GM23338 (cell line): ENCODE results near the gene ERMARD. TPM values are rescaled to one million over a fixed set of nuclear protein-coding genes. Genes with fewer than 3 reads are reported as not detected.

Experiments
- ATAC-seq: fragments of 200-7000 bp; cut with Tn5 transposase; 3 replicates; pipeline ENCODE4 v1.9.1; 2020
- DNase-seq: peaks from one replicate; pipeline ENCODE4 v3.0.0-alpha.2; 2015; ENCODE audit warnings: low spot score
- H2AFZ ChIP-seq: fragments of 200-600 bp; sonication (generic); 2 replicates; pipeline ENCODE4 v1.8.0; 2016; ENCODE audit warnings: antibody characterized with exemption, mild to moderate bottlenecking, moderate library complexity
- H3F3A ChIP-seq: fragments of 200-600 bp; sonication (generic); replicated peaks from 2 replicates; pipeline ENCODE4 v1.8.0; 2017; ENCODE audit warnings: antibody characterized with exemption, mixed run types, low read depth
- H3K27ac ChIP-seq: fragments of 200-600 bp; sonication (generic); 2 replicates; pipeline ENCODE4 v1.6.1; 2016; ENCODE audit warnings: low read depth
- H3K27me3 ChIP-seq: fragments of 200-600 bp; sonication (generic); 2 replicates; pipeline ENCODE4 v1.8.0; 2016; ENCODE audit warnings: mild to moderate bottlenecking, mixed run types, moderate library complexity; ENCODE audit not compliant: insufficient read depth
- H3K36me3 ChIP-seq: fragments of 200-600 bp; sonication (generic); 2 replicates; pipeline ENCODE4 v1.8.0; 2016; ENCODE audit warnings: mild to moderate bottlenecking; ENCODE audit not compliant: insufficient read depth
- H3K4me1 ChIP-seq: fragments of 200-600 bp; sonication (generic); 2 replicates; pipeline ENCODE4 v1.8.0; 2016; ENCODE audit warnings: mild to moderate bottlenecking, moderate library complexity; ENCODE audit not compliant: insufficient read depth
- H3K4me2 ChIP-seq: fragments of 200-600 bp; sonication (generic); 2 replicates; pipeline ENCODE4 v1.7.1; 2017; ENCODE audit warnings: mixed run types
- H3K4me3 ChIP-seq: fragments of 200-600 bp; sonication (generic); 2 replicates; pipeline ENCODE4 v1.6.1; 2016; ENCODE audit warnings: mixed run types
- H3K79me2 ChIP-seq: fragments of 200-600 bp; sonication (generic); replicated peaks from 2 replicates; pipeline ENCODE4 v1.8.0; 2017; ENCODE audit warnings: mild to moderate bottlenecking; ENCODE audit not compliant: insufficient read depth
- H3K9me2 ChIP-seq: fragments of 200-600 bp; sonication (generic); 2 replicates; pipeline ENCODE4 v1.8.0; 2017; ENCODE audit not compliant: insufficient read depth
- H4K20me1 ChIP-seq: fragments of 200-600 bp; sonication (generic); replicated peaks from 2 replicates; pipeline ENCODE4 v1.8.0; 2017; ENCODE audit warnings: mild to moderate bottlenecking; ENCODE audit not compliant: insufficient read depth
- H3K27ac Mint-ChIP-seq: 2 replicates; pipeline ENCODE4 v1.8.0; 2020; ENCODE audit warnings: inconsistent platforms, mild to moderate bottlenecking, moderate library complexity, mixed read lengths
- H3K27me3 Mint-ChIP-seq: 3 replicates; pipeline ENCODE4 v1.8.0; 2022; ENCODE audit warnings: low read depth, mild to moderate bottlenecking, moderate library complexity, mixed read lengths, inconsistent platforms; ENCODE audit not compliant: insufficient read depth, poor library complexity
- H3K36me3 Mint-ChIP-seq: 3 replicates; pipeline ENCODE4 v1.8.0; 2021; ENCODE audit warnings: low read depth, mild to moderate bottlenecking, inconsistent platforms, moderate library complexity, mixed read lengths
- H3K4me1 Mint-ChIP-seq: 3 replicates; pipeline ENCODE4 v1.8.0; 2020; ENCODE audit warnings: mild to moderate bottlenecking, inconsistent platforms, mixed read lengths
- H3K4me3 Mint-ChIP-seq: 3 replicates; pipeline ENCODE4 v1.8.0; 2021; ENCODE audit warnings: moderate library complexity, mild to moderate bottlenecking, inconsistent platforms, mixed read lengths
- H3K9me3 Mint-ChIP-seq: 3 replicates; pipeline ENCODE4 v1.8.0; 2020; ENCODE audit warnings: moderate library complexity, mild to moderate bottlenecking, inconsistent platforms, mixed read lengths
- CREB1 ChIP-seq: fragments of 250-450 bp; sonication (Bioruptor Pico); IDR thresholded peaks from 2 replicates; pipeline ENCODE4 v1.5.0; 2020; ENCODE audit warnings: low read depth, mild to moderate bottlenecking, moderate library complexity
- ETS1 ChIP-seq: IDR thresholded peaks from 2 replicates; pipeline ENCODE4 v1.6.1; 2016; ENCODE audit warnings: antibody characterized with exemption
- EZH2 ChIP-seq: fragments of 200-600 bp; sonication (generic); IDR thresholded peaks from one replicate; pipeline ENCODE4 v1.8.0; 2017; ENCODE audit warnings: antibody characterized with exemption, mild to moderate bottlenecking, low read depth; ENCODE audit not compliant: unreplicated experiment
- EZH2phosphoT487 ChIP-seq: fragments of 200-600 bp; sonication (generic); IDR thresholded peaks from one replicate; pipeline ENCODE4 v1.8.1; 2018; ENCODE audit warnings: antibody characterized with exemption; ENCODE audit not compliant: unreplicated experiment
- NANOG ChIP-seq: IDR thresholded peaks from 2 replicates; pipeline ENCODE4 v1.6.1; 2016; ENCODE audit warnings: antibody characterized with exemption, borderline replicate concordance
- POLR2AphosphoS5 ChIP-seq: IDR thresholded peaks from 2 replicates; pipeline ENCODE4 v1.6.1; 2016; ENCODE audit warnings: antibody characterized with exemption, low read depth
- ZNF114 ChIP-seq: fragments of 250-450 bp; sonication (Bioruptor Pico); IDR thresholded peaks from 2 replicates; pipeline ENCODE4 v1.5.0; 2020; ENCODE audit warnings: mild to moderate bottlenecking, moderate library complexity
- ZNF462 ChIP-seq: fragments of 250-450 bp; sonication (Bioruptor Pico); IDR thresholded peaks from 2 replicates; pipeline ENCODE4 v1.5.0; 2020; ENCODE audit warnings: mild to moderate bottlenecking, moderate library complexity
- polyA plus RNA-seq: library from polyadenylated mRNA; unstranded; fragments of >200 nt; fragmentation: Nextera tagmentation; extraction: Ambion mirVana; gene quantifications from 2 replicates; pipeline ENCODE4 v1.2.1, GENCODE V29; 2016
- total RNA-seq: library from RNA; depleted of rRNA; stranded (reverse); fragments of >200 nt; shearing (Covaris generic); gene quantifications from 2 replicates; pipeline ENCODE4 v1.2.3, GENCODE V29; 2014

ERMARD gene
- total and polyA plus RNA-seq, 2 experiments from 2014 or later, result 7.6 to 8.6 TPM

GRCh38 chr6:169787797-169788196, 36.4 kb downstream of the ERMARD start (continued):
- TF ChIP-seq ZNF462 (CRISPR knock-in tag) (no peak), POLR2AphosphoS5 (no peak), ZNF114 (CRISPR knock-in tag) (no peak), EZH2 (no peak), NANOG (no peak)

- H3K79me2 ChIP-seq, result no peaks in the 10 kb centered on the region
- no peak overlapping the region for H2AFZ ChIP-seq
- no peaks in the 10 kb centered on the region for H3K4me1 ChIP-seq
- Mint-ChIP-seq H3K4me1 (peaks cover 12% of the 10 kb centered on the region), H3K9me3 (no peaks in the 10 kb centered on the region), H3K4me3 (no peak overlapping the region), H3K27ac (no peak overlapping the region), H3K36me3 (peaks cover 2% of the 10 kb centered on the region; the same call in 1 of the 3 replicates), H3K27me3 (peaks cover 22% of the 10 kb centered on the region)
- H3K27ac ChIP-seq, result no peak overlapping the region
- DNase-seq, result no peak
- no peak overlapping the region for H3K4me3 ChIP-seq
- no peaks in the 10 kb centered on the region for H3K36me3 ChIP-seq
- ATAC-seq, result no peak
- no peaks in the 10 kb centered on the region for H4K20me1 ChIP-seq
- no peaks in the 10 kb centered on the region for H3K9me2 ChIP-seq
- no peaks in the 10 kb centered on the region for H3F3A ChIP-seq
- H3K27me3 ChIP-seq, result peaks cover 10% of the 10 kb centered on the region
- no peak overlapping the region for H3K4me2 ChIP-seq
- TF ChIP-seq NANOG, result no peak
- TF ChIP-seq CREB1 (CRISPR knock-in tag), result no peak
- TF ChIP-seq ZNF462 (CRISPR knock-in tag), result no peak
- TF ChIP-seq ETS1, result no peak
- no peak for TF ChIP-seq EZH2
- no peak for TF ChIP-seq POLR2AphosphoS5
- no peak for TF ChIP-seq ZNF114 (CRISPR knock-in tag)
- no peak for TF ChIP-seq EZH2phosphoT487
Measured at GRCh38 chr6:169788809-169789145, 37.4 kb downstream of the ERMARD start.
